HG03175 (cell line): ENCODE results near the gene ARHGEF1.
"Not testable (repeated sequence)": the region's sequence is repeated elsewhere in the genome, so short reads cannot be mapped to it uniquely, and the experiment has no call there.

Experiments
- ATAC-seq: cut with Tn5 transposase; IDR thresholded peaks from one replicate; pipeline ENCODE4 v1.9.1; 2021; ENCODE audit warnings: mild to moderate bottlenecking, moderate library complexity; ENCODE audit not compliant: unreplicated experiment

The ARHGEF1 gene

GRCh38 chr19:41929536-41930071 is 46.6 kb downstream of the ARHGEF1 start:
- no peak for ATAC-seq

- no peak for ATAC-seq
Observed at GRCh38 chr19:41930322-41930722, 47.3 kb downstream of the ARHGEF1 start.

DNA sequence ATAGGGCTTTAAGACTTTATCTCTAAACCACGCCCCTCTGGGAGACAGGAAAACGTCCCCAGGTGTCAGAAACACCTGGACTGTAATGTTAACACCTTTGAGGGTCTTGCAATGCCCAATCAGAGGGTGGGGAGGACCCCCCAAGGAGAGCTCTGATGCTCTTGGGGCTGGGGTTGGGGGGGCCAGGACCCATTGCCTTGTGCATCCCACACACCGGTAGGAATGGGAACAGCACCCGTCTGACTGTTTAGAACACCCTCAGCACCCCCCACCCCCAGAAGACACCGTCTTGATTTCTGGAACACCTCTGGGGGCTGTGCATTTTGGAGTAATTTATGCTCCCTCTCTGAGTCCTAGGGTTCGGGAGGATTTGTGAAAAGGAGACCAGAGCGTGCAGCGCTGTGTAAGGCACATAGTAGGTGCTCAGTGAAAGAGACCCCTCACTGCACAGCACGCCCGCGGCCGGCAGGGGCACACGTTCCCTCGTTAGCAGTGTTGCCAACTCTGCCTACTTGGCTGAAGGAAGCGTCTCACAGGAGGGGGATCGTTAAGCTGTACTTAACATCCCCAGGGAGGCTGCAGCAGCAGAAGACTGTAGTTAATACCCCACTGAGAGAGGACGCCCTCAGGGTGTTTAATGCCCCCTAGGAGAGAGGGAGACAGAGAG is 48.1 kb downstream of the ARHGEF1 start:
- no peak for ATAC-seq

GRCh38 chr19:41932259-41932719 is 49.3 kb downstream of the ARHGEF1 start:
- no peak for ATAC-seq

DNA sequence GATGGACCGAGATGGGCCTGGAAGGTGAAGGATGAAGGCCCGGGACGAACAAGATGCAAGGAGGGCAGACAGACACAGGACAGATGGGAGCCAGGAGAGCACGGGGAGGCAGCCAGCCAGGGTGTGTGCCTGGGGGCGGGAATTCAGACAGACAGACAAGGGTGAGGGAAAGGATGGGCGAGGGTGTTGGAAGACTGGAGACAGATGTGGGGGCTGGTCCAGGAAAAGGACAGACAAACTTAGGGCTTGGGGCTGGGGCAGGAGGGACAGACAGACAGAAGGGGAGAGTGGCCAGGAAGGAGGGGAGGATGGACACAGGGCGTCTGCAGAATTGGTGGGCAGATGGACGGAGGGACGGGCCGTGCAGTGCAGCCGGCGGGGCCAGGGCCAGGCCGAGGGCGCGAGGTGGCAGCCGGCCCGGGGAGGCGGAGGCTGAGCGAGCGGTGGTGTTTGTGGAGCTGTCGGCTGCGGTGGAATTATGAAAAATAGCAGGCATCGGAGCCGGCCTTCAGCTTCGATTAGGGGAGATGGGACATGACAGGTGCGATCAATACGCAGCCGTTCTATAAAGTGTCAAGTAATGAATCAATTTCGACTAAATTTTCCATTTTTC is 49.8 kb downstream of the ARHGEF1 start:
- ATAC-seq: no peak

DNA sequence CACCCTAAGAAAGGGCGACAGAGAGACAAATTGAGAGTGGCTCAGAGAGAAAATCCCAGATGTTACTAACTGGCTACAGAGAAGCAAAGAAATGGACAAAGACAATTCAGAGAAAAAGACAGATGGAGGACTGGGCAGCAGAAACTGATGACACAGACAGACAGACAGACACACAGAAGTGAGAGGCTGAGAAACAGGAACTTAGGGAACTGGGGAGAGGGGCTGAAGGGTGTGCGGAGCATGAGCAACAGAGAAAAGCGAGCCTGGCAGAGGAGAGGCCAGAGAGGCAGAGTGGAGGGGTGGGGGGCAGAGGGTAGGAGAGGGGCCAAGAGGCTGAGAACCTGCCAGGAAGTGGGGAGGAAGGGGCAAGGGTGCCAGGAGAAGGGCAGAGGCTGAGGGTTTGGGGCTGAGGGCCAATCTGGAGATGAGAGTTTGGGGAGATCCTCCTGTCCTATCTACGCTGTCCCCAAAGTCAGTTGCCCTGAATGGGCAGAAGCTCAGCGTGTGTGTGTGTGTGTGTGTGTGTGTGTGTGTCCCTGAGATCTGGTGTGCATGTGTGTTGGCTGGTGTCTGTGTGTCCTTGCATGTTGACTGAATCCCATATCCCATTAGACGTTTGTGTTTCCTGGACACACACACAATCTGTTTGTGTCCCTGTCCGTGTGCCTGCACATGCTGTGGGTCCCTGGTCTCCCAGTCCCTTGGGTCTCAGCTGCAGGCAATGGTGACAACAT is 50.9 kb downstream of the ARHGEF1 start:
- no peak for ATAC-seq

- peak; percentile 45 for ATAC-seq
Observed at GRCh38 chr19:41934849-41935374, 51.9 kb downstream of the ARHGEF1 start.

DNA sequence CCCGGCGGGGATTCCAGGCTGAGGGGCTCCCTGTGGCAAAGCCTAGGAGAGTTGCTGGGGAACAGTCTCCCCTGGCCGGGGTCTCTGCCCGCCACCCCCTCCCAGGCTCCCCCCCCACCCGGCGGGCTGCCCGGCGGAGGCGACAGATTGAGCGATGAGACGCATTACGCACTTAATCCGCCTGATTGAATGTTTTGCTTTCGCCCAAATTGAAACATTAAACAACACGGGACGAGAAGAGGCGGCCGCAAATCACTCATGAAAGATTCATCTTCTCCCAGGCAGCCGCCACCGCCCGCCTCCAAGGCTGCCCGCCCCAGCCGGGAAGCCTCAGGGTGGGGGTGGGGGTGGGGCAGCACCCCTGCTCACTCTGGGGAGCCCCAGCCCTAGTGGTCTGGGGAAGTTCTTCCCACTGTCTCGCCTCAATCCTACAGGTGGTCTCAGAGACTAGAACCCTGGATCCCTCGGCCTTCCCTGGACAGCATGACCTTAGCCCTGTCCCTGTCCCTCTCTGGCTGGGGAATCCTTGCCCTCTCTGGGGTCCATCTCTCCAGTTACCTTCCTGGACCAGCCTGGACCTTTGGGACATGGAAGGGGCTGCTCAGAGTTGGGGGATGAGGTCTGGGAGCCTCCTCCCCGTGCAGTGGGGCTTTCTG is 52.9 kb downstream of the ARHGEF1 start:
- ATAC-seq: no peak

GRCh38 chr19:41936416-41936850 is 53.4 kb downstream of the ARHGEF1 start:
- no peak for ATAC-seq

DNA sequence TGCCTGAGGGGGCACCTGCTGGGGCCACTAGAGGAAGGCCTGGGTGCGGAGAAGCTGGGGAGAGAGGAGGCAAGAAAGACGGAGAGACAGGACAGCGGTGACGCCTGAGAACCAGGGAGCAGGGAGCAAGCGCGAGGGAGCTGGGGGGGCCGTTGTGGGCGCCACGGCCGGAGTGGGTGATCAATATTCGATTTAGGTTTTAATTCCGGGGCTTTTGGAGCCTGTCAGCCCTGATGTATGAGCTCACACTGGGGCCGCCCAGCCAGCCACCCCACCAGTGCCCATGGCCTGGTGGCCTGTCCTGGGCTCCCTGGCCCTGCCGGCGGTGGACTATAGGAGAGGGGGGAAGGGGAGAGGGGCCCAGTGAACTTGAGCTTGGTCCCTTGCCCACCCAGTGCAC is 54.0 kb downstream of the ARHGEF1 start:
- no peak for ATAC-seq

- no peak for ATAC-seq
Observed at GRCh38 chr19:41937525-41938468, 54.8 kb downstream of the ARHGEF1 start.

DNA sequence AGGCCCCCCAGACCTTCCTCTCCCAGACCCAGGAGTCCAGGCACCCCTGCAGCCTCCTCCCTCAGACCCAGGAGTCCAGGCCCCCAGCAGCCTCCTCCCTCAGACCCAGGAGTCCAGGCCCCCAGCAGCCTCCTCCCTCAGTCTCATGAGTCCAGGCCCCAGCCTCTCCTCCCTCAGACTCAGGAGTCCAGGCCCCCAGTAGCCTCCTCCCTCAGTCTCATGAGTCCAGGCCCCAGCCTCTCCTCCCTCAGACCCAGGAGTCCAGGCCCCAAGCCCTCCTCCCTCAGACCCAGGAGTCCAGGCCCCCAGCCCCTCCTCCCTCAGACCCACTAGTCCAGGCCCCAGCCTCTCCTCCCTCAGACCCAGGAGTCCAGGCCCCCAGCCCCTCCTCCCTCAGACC is 56.2 kb downstream of the ARHGEF1 start:
- ATAC-seq: not testable (repeated sequence)

DNA sequence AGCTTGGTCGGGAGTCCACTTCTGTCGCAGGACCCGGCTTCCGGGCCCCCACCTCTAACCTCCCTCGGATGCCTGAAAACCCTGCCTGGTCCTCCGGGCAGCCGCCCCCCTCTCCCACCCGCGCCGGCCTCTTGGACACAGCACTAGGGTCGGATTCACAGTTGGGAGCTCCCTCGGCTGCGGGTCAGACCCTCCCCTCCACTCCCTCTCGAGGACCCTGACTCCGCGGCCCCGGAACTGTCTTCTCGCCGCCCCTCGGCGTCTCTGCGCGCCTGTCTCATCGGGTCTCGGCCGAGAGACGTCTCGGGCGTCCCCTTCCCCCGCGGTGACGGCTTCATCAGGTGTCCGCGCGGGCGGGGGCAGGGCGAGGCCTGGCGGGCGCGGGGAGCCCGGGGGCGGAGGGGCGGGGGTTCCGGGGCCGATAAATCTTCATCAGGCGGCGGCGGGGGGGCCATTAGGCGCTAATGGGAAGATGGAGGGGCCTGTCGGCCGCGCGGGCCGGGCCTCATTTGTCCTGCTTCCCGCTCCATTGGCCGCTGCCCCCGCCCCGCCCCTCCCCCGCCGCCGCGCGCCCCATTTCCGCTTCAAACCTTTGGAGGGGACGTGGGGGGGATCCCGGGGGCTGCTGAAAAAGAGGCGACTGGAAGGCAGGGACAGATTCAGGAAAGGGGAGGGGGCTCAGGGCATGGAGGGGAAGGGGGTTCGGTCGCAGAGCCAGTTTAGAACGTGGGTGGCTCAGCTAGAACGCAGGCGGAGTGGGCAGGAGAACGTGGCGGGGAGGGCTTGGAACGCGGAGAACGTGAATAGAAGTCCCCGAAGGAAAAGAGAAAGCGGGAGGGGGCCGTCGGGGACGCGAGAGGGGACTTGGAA is 57.1 kb downstream of the ARHGEF1 start:
- ATAC-seq: no peak

DNA sequence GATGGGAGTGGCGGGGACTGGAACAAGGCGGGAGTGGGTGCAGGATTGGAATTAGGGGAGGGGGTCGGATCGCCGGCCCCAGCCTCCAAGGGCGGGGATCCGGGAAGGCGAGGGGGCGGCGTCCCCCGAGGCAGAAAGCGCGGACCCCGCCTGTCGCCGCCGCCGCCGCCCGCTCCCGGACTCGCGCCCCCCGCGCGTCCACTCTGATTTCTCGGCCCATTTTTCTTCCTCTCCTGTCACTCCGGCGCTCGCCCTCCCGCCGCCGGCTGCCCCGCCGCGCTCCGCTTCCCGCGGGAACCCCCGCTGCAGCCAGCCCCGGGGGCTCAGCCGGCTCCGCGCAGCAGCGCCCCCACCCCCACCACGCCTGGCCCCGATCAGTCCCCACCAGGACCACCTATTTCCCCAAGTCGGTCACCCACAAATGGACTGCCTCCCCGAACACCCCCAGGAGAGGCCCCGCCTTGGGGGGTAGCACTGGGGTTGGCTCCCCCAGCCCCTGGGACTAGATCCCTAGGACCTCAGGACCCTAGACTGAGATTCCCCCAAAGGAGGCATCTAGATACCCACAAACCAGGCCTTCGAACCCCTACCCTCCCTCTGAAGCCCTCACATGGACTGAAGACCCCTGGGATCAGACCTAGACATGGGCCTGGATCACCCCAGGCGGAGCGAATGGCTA is 57.9 kb downstream of the ARHGEF1 start:
- ATAC-seq: no peak

DNA sequence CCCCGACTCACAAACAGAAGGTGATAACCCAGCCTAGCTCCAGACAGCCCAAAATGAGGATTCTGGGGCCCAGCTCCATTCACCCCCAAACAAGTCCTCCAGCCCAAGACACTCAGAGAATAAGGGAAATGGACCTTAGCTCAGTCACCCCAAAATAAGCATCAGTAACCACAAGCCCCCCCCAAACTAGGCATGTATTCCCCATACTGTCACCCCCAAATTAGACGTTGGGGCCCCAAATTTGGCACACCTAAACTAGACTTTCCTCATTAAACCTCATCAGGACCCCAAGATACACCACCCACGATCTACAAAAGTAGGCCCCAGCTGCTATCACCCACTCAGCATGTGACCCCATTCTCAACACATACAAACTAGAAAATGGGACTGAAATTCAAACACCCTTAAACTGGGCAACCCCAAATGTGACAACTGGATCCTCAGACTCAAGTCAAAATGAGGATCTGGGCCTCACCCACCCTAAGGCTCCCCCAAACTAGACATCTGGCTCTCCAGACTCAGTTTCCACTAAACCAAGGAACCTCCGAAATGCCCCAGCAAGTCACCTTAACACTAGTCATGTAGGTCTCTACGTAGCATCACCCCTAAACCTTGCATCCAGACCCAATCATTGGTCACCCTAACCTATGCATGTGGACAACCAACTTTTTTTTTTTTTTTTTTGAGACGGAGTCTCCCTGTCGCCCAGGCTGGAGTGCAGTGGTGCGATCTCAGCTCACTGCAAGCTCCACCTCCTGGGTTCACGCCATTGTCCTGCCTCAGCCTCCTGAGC is 58.6 kb downstream of the ARHGEF1 start:
- ATAC-seq: no peak

DNA sequence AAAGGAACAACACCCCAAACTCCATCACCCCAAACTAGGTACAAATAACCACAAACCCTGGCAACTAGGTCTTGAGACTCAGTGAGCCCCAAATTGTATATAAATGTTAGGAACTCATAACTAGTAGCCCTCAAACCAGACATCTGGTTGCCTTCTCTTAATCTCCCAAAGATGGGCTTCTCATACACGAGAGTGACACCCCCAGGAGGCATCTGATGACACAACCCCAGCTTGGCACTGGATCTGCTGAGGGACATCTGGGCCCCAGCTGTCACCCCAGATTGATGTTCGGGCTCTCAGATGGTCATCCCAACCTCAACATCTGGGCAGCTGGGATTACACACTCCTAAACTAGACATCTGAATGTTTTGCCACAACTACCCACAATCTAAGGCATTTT is 61.4 kb downstream of the ARHGEF1 start:
- ATAC-seq: no peak

- peak; percentile 84 for ATAC-seq
Observed at GRCh38 chr19:41945135-41945766, 62.3 kb downstream of the ARHGEF1 start.
